Astrocyte (in vitro differentiated cells and primary cell): Measurements from ENCODE around the gene ISCA1. TPM values are rescaled to one million over a fixed set of nuclear protein-coding genes. Genes with fewer than 3 reads are reported as not detected.
A peak's percentile ranks its signal among the peaks of the same experiment; 100 is the strongest.

ENCODE experiments used
- DNase-seq: peaks from one replicate; pipeline ENCODE4 v3.0.0-alpha.2; 2010; ENCODE audit warnings: low read depth
- FAIRE-seq: peaks from 2 replicates; lab custom pipeline; 2011; peaks lifted over from hg19 to GRCh38; lab: Jason Lieb, UNC
- H2AFZ ChIP-seq: 2 replicates; pipeline ENCODE4 v1.6.0; 2012; ENCODE audit warnings: low read depth, low read length, inconsistent platforms
- H3K27ac ChIP-seq: 2 replicates; pipeline ENCODE4 v1.5.1; 2011; ENCODE audit warnings: low read depth, low read length, inconsistent platforms
- H3K27me3 ChIP-seq: 2 replicates; pipeline ENCODE4 v1.6.0; 2011; ENCODE audit warnings: low read length, inconsistent platforms; ENCODE audit not compliant: insufficient read depth
- H3K36me3 ChIP-seq: 2 replicates; pipeline ENCODE4 v1.5.1; 2011; ENCODE audit warnings: low read length, inconsistent platforms; ENCODE audit not compliant: insufficient read depth
- H3K4me1 ChIP-seq: 2 replicates; pipeline ENCODE4 v1.5.1; 2011; ENCODE audit warnings: low read length, inconsistent platforms; ENCODE audit not compliant: insufficient read depth
- H3K4me2 ChIP-seq: 2 replicates; pipeline ENCODE4 v1.6.0; 2012; ENCODE audit warnings: low read length, inconsistent platforms
- H3K4me3 ChIP-seq: 2 replicates; pipeline ENCODE4 v1.5.1; 2011; ENCODE audit warnings: low read depth, mild to moderate bottlenecking, low read length, inconsistent platforms; ENCODE audit not compliant: insufficient read depth
- H3K79me2 ChIP-seq: 2 replicates; pipeline ENCODE4 v1.6.0; 2012; ENCODE audit warnings: mild to moderate bottlenecking, low read length, inconsistent platforms; ENCODE audit not compliant: insufficient read depth
- H3K9ac ChIP-seq: 2 replicates; pipeline ENCODE4 v1.6.0; 2012; ENCODE audit warnings: mild to moderate bottlenecking, low read length, inconsistent platforms
- H3K9me3 ChIP-seq: 2 replicates; pipeline ENCODE4 v1.5.1; 2012; ENCODE audit warnings: low read depth, mild to moderate bottlenecking, low read length, inconsistent platforms; ENCODE audit not compliant: insufficient read depth
- H4K20me1 ChIP-seq: 2 replicates; pipeline ENCODE4 v1.6.0; 2012; ENCODE audit warnings: low read length, inconsistent platforms; ENCODE audit not compliant: insufficient read depth
- H3K27ac Mint-ChIP-seq: one replicate; pipeline ENCODE4 v1.8.0; 2021; ENCODE audit warnings: mild to moderate bottlenecking, mixed read lengths; ENCODE audit not compliant: unreplicated experiment
- H3K27me3 Mint-ChIP-seq: one replicate; pipeline ENCODE4 v1.8.0; 2021; ENCODE audit warnings: low read depth, mixed read lengths; ENCODE audit not compliant: unreplicated experiment
- H3K36me3 Mint-ChIP-seq: one replicate; pipeline ENCODE4 v1.8.0; 2021; ENCODE audit warnings: low read depth, mixed read lengths; ENCODE audit not compliant: unreplicated experiment
- H3K4me1 Mint-ChIP-seq: one replicate; pipeline ENCODE4 v1.8.0; 2021; ENCODE audit warnings: low read depth, mixed read lengths; ENCODE audit not compliant: unreplicated experiment
- H3K4me3 Mint-ChIP-seq: one replicate; pipeline ENCODE4 v1.8.0; 2021; ENCODE audit warnings: mild to moderate bottlenecking, moderate library complexity, mixed read lengths; ENCODE audit not compliant: unreplicated experiment
- H3K9me3 Mint-ChIP-seq: one replicate; pipeline ENCODE4 v1.8.0; 2021; ENCODE audit warnings: mild to moderate bottlenecking, mixed read lengths; ENCODE audit not compliant: unreplicated experiment
- CTCF ChIP-seq: IDR thresholded peaks from 2 replicates; pipeline ENCODE4 v1.5.1; 2011; ENCODE audit warnings: low read depth, mild to moderate bottlenecking, inconsistent platforms, low read length, moderate library complexity; ENCODE audit not compliant: insufficient read depth
- EZH2 ChIP-seq: IDR thresholded peaks from 2 replicates; pipeline ENCODE4 v1.6.1; 2012; ENCODE audit warnings: mild to moderate bottlenecking, low read length, inconsistent platforms; ENCODE audit not compliant: insufficient read depth
- total RNA-seq: library from RNA; stranded (reverse); gene quantifications from 2 replicates; pipeline ENCODE4 v1.2.1, GENCODE V29; 2021

ISCA1 gene
- total RNA-seq, 1 donor from 2014 or later: 30.6 TPM

- no peaks in the 10 kb centered on the region for H3K27me3 ChIP-seq
- Mint-ChIP-seq H3K27me3 (no peaks in the 10 kb centered on the region), H3K4me1 (peaks cover 6% of the 10 kb centered on the region), H3K36me3 (peaks cover 23% of the 10 kb centered on the region), H3K9me3 (no peaks in the 10 kb centered on the region), H3K27ac (no peak overlapping the region), H3K4me3 (no peak overlapping the region)
- no peaks in the 10 kb centered on the region for H3K9me3 ChIP-seq
- H3K4me1 ChIP-seq: no peaks in the 10 kb centered on the region
- no peak overlapping the region for H3K4me3 ChIP-seq
- no peak overlapping the region for H3K4me2 ChIP-seq
- no peaks in the 10 kb centered on the region for H3K79me2 ChIP-seq
- TF ChIP-seq EZH2 (no peak), CTCF (no peak)
- no peak overlapping the region for H2AFZ ChIP-seq
- H4K20me1 ChIP-seq: no peaks in the 10 kb centered on the region
- FAIRE-seq (no peak), DNase-seq (peak; percentile 3)
- no peak overlapping the region for H3K27ac ChIP-seq
- peaks cover 43% of the 10 kb centered on the region for H3K36me3 ChIP-seq
- no peak overlapping the region for H3K9ac ChIP-seq
Observed at GRCh38 chr9:86308687-86309086, 26.3 kb upstream of the ISCA1 start.

DNA sequence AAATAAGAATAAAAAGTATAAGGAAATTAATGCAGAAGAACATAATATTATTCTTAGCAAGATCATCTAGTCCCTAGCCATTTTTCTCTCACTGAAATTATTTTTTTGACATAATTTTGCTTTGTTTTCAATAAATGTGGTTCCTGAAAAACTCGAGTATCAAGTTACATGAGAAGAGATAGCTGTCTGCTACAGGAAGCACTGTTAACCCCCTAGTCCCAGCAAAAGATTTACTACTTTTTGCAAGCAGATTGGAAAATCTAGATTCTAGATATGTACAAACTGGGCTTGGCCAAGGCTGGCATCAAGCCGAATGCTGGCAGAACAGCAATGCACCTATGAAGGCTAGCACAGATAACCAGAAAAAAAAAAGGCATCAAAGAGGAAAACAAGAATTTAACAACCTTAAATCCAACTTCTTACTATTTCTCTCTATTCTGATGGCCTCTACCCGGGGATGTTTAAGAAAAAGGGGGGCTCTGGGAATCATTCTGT lies 21.9 kb upstream of the ISCA1 start:
- H3K9me3 Mint-ChIP-seq: no peaks in the 10 kb centered on the region
- Histone ChIP-seq H3K36me3 (peaks cover 57% of the 10 kb centered on the region), H3K79me2 (no peaks in the 10 kb centered on the region), H4K20me1 (no peaks in the 10 kb centered on the region), H3K27me3 (no peaks in the 10 kb centered on the region), H3K4me3 (no peak overlapping the region), H3K9me3 (no peaks in the 10 kb centered on the region), H3K27ac (no peak overlapping the region), H3K4me1 (no peaks in the 10 kb centered on the region), H3K9ac (no peak overlapping the region), H2AFZ (no peak overlapping the region), H3K4me2 (no peak overlapping the region)
- peaks cover 9% of the 10 kb centered on the region for H3K4me1 Mint-ChIP-seq
- DNase-seq: no peak
- no peak for FAIRE-seq
- TF ChIP-seq CTCF (no peak), EZH2 (no peak)
- H3K4me3 Mint-ChIP-seq: no peak overlapping the region
- H3K27me3 Mint-ChIP-seq: no peaks in the 10 kb centered on the region
- H3K36me3 Mint-ChIP-seq: peaks cover 22% of the 10 kb centered on the region
- no peak overlapping the region for H3K27ac Mint-ChIP-seq

- no peaks in the 10 kb centered on the region for H3K27me3 Mint-ChIP-seq
- Histone ChIP-seq H4K20me1 (no peaks in the 10 kb centered on the region), H3K4me2 (no peak overlapping the region), H3K9ac (no peak overlapping the region), H3K79me2 (no peaks in the 10 kb centered on the region), H3K27me3 (no peaks in the 10 kb centered on the region), H3K27ac (no peak overlapping the region), H3K9me3 (no peaks in the 10 kb centered on the region), H3K4me3 (no peak overlapping the region), H3K36me3 (peaks cover 57% of the 10 kb centered on the region), H3K4me1 (no peaks in the 10 kb centered on the region), H2AFZ (no peak overlapping the region)
- no peaks in the 10 kb centered on the region for H3K9me3 Mint-ChIP-seq
- TF ChIP-seq EZH2 (no peak), CTCF (no peak)
- peaks cover 24% of the 10 kb centered on the region for H3K36me3 Mint-ChIP-seq
- no peak overlapping the region for H3K4me3 Mint-ChIP-seq
- peak; percentile 8 for DNase-seq
- H3K4me1 Mint-ChIP-seq: peaks cover 9% of the 10 kb centered on the region
- no peak for FAIRE-seq
- peak overlapping the region; percentile 50 for H3K27ac Mint-ChIP-seq
Observed at GRCh38 chr9:86303316-86303975, 21.1 kb upstream of the ISCA1 start.
